TTC549 (cell line): Measurements from ENCODE around the gene FECH.
"Not testable (repeated sequence)": the region's sequence is repeated elsewhere in the genome, so short reads cannot be mapped to it uniquely, and the experiment has no call there.

Source experiments
- FAIRE-seq: peaks from 2 replicates; lab custom pipeline; 2012; peaks lifted over from hg19 to GRCh38; lab: Jason Lieb, UNC

The FECH gene

DNA sequence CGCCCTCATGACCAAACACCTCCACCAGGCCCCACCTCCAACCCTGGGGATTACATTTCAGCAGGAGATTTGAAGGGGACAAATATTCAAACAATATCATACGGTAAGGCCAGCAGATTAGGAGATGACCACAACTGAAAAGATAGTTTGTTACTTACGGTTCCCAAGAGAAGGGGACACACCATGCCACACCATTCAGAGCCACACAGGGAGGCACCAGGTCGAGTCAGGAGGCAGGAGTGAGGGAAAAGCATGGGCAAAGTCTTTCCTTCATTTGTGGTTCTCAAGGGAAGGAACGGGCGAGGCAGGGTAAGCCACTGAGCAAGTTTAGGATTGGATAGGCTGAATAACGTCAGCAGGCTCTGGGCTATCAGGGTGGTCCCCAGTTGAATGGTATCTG is 57.4 kb downstream of the FECH start:
- no peak for FAIRE-seq

DNA sequence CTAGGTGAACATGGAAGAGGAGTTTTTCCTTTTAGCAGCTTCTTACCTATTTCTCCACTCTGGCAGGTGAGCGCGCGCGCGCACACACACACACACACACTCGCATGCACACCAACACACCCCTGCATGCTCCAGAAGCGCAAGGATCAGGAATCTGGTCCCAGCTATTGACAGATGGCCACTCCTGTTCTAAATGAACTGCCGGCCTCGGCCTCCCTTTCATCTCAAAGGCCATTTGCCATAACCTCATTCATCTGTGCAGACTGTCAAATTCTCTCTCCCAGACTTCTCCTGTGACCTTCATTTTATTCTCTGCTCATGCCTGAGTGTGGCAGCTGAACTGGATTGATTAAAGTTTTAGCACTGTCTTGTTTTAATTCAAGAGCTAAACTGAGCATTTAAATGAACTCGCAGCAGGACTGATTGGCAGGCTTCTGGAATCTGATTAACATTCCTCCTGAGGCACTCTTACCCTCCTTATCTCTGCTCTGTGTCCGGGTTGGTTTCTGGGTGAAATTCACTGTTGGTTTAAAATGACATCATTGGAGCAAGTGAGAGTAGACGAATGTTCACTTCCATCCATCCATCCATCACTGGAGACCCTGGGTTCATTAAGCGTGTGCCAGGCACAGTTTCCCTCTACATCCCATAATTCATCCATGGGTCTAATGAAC is 58.8 kb downstream of the FECH start:
- FAIRE-seq: no peak

DNA sequence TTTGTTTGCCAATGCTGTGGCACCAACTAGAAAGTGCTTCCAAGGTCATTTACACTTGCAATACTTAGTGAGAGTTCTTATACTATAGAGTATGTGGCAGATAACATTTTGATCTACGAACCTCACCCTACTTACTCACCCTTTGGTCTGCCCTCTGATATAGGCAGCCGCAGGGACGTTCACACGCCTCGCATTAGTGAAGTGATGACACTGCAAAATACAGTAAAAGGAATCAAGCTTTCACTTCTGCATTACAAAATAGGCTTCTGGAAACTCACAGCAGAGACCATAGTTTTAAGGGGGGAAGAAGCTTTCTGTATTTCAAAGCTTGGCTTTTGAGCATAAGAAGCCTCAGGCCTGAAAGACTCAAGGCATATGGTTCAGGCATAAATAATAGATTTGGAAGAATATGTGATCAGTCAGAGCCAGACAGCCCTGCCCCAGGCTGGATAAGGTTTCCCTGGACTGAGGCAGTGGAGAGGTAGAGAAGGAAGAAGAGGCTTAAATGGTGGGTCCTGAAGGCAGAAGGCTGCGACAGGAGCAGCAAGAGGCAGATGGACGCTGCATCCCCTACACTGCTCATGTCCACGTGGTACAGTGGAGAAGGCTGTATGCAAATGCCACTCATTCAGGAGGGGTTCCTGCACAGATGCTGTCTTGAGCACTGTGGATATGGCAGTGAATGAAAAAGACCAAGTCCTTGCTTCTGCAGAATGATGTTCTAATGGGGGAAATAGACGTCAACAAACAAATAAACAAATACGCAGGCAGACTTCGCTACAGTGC is 63.1 kb downstream of the FECH start:
- FAIRE-seq: no peak

DNA sequence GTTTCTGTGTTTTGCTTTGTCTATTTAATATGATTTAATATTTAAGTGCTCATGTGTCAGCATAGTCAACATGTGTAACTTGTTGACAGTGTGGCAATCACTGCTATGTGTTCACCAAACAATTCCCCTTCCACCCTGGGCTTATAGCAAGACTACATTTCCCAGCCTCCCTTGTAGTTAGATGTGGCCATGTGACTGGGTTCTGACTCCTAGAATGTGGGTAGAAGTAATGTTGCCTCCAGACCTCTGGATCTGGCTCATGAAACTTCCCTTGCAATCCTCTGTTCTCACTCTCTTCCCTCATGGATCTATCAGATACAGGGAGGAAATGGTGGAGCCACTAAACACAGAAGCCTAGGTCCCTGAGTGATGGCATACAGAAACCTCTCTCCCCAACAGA is 64.2 kb downstream of the FECH start:
- not testable (repeated sequence) for FAIRE-seq

DNA sequence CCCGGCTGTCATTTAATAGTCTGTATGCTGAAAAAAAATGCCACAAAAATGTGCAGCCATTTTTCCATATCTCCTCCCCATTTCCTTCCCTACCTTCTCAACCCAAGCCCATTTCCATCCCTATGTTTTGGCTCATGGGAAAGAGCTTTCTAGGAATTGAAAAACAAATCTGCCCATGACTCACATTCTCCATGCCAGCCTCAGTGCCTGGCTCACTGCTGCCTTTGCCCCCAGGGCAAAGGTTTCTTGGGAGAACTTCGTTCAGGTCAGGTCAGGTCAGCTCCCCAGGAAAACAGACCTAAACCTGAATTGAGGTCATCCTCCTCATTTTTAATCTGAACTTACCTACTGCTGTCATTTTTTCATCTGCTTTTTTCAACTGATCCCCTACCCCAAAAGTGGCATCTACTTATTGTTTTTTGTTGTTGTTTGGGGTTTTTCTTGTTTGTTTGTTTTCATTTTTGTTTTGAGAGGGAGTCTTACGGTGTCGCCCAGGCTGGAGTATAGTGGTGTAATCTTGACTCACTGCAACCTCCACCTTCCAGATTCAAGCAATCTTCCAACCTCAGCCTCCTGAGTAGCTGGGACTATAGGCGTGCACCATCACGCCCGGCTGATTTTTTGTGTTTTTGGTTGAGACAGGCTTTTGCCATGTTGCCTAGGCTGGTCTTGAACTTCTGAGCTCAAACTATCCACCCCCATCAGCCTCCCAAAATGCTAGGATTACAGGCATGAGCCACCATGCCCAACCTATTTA is 66.7 kb downstream of the FECH start:
- no peak for FAIRE-seq

DNA sequence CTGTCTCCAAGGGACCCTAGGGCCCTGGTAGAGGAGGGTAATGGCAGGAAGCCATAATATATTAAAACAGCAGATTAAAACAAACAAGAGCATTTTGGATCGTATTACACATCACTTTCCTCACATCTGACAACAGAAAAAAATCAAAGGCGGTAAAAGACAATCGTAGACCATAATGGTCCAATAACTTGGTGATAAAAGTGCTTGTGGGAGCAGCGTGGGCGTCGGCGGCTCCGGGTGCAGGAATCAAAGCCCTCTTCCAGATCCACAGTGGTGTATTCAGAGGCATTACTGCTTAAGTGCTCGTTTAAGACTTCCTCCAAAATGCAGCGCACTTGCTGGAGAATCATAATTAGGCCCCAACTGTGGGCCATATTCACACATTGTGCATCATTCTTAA is 68.0 kb downstream of the FECH start:
- no peak for FAIRE-seq

DNA sequence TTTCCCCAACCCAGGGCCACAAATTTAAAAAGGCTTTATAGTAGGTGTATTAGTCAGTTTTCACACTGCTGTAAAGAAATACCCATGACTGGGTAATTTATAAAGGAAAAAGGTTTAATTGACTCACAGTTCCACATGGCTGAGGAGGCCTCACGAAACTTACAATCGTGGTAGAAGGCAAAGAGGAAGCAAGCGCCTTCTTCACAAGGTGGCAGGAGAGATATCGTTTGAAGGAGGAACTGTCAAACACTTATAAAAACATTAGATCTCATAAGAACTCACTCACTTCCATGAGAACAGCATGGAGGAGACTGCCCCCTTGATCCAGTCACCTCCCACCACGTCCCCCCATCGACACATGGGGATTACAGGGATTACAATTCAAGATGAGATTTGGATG is 70.4 kb downstream of the FECH start:
- no peak for FAIRE-seq

DNA sequence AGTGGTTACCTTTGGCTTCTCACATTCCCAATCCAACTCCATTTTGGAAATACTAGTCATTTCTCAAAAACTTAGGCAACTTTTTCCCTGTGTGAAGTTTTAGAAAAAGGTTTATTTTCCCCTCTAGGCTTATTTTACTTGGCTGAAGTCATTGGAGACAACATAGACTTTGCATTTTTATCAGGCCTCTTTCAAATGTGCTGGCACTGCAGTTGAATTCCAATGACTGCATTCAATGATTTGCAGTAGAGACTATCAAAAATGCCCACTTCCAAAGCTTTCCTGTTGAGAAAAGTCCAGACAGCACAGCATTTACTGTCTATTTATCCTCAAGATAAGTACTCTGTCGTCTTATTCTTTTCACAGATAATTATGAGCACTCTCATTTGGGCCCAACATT is 81.3 kb downstream of the FECH start:
- FAIRE-seq: no peak

DNA sequence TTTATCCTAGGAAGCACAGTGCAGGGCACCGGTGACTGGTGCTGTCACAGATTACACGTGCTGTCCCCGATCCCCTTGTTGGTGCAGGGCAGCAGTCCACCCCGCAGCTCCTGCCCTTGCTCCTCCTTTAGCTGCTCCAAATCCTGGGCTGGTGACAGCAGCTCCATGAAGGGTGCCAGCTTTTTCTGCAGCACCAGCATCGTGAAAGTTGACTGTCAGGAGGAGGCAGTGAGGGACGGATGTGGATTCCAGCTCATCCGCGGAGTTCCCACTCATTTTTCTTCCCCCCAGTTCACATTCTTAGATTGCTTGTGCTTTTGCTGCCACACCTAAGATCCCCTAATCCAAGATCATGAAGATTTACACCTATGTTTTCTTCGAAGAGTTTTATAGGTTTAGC is 83.9 kb downstream of the FECH start:
- no peak for FAIRE-seq

DNA sequence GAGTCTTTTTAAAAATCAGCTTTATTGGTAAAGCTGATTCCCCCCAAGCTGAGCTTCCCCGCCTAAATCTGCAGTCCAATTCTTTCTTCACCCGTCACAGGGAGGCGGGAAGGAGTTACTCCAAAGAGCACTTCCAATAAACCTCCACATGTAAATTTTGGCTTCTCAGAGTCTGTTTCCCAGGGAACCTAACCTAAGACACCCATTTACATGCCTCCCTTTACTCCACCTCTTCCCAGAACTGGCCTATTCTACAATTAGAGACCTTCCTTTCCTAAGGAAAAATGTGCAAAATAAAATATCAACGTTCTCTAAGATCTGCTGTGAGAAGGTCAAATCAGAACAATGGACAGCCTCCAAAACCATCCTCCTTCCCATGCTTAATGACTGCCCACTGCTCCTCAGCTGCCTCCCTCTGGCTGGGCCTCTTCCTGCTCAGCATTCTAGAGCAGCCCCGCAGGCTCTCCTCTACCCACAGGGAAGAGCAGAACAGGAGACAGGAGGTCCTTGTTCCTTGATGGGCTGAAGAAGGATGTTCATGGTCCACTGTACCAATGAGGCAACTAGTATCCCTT is 87.7 kb downstream of the FECH start:
- no peak for FAIRE-seq
